GM04504 (cell line): ENCODE measurements around the gene RBM8A.
A peak's percentile ranks its signal among the peaks of the same experiment; 100 is the strongest.

Experiments used
- DNase-seq: peaks from one replicate; pipeline ENCODE4 v3.0.0-alpha.2; 2012; ENCODE audit warnings: low read depth

Gene RBM8A

GRCh38 chr1:145916745-145917144, 10.5 kb downstream of the RBM8A start:
- DNase-seq, result no peak

- no peak for DNase-seq
Measured at GRCh38 chr1:145912128-145912641, 15.1 kb downstream of the RBM8A start.

- no peak for DNase-seq
Measured at GRCh38 chr1:145908653-145909052, 18.6 kb downstream of the RBM8A start.

GRCh38 chr1:145906954-145907753, 20.1 kb downstream of the RBM8A start:
- DNase-seq, result no peak

GRCh38 chr1:145901312-145902021, 25.8 kb downstream of the RBM8A start:
- DNase-seq, result no peak

- DNase-seq, result no peak
Measured at GRCh38 chr1:145898756-145899155, 28.5 kb downstream of the RBM8A start.

GRCh38 chr1:145897969-145898368, 29.3 kb downstream of the RBM8A start:
- DNase-seq, result no peak

- DNase-seq, result no peak
Measured at GRCh38 chr1:145895471-145895870, 31.8 kb downstream of the RBM8A start.

- no peak for DNase-seq
Measured at GRCh38 chr1:145893306-145894055, 33.8 kb downstream of the RBM8A start.

GRCh38 chr1:145892486-145893087, 34.7 kb downstream of the RBM8A start:
- no peak for DNase-seq

GRCh38 chr1:145891587-145892485, 35.4 kb downstream of the RBM8A start:
- peak; percentile 97 for DNase-seq

- no peak for DNase-seq
Measured at GRCh38 chr1:145891143-145891542, 36.1 kb downstream of the RBM8A start.

GRCh38 chr1:145889722-145890121, 37.6 kb downstream of the RBM8A start:
- DNase-seq, result no peak

GRCh38 chr1:145887631-145888030, 39.7 kb downstream of the RBM8A start:
- no peak for DNase-seq

- no peak for DNase-seq
Measured at GRCh38 chr1:145886816-145887215, 40.5 kb downstream of the RBM8A start.

- DNase-seq, result no peak
Measured at GRCh38 chr1:145886390-145886789, 40.9 kb downstream of the RBM8A start.

- no peak for DNase-seq
Measured at GRCh38 chr1:145885738-145886287, 41.5 kb downstream of the RBM8A start, which contains the start of gene ANKRD35. Gene ANKRD35, minus strand, starts transcription at chr1:145885866. Its CDS starts 108 bp downstream, at chr1:145885758.

GRCh38 chr1:145884675-145885074, 42.6 kb downstream of the RBM8A start:
- DNase-seq, result no peak

GRCh38 chr1:145879775-145880174, 47.5 kb downstream of the RBM8A start:
- no peak for DNase-seq

GRCh38 chr1:145878724-145879123, 48.6 kb downstream of the RBM8A start:
- DNase-seq, result no peak
